K562 (cell line): ENCODE results near the gene TNFSF11. TPM values are rescaled to one million over a fixed set of nuclear protein-coding genes. Genes with fewer than 3 reads are reported as not detected.

ENCODE experiments used
- HLTF ChIP-seq: fragments of 450-650 bp; IDR thresholded peaks from 2 replicates; pipeline ENCODE4 v1.6.1; 2016
- MYNN ChIP-seq, 2 experiments: sonication (generic); formaldehyde crosslinking in 1 of 2; IDR thresholded peaks; 2 replicates each; pipeline versions ENCODE4 v1.5.0 to v1.6.1; 2016 to 2020; ENCODE audit warnings: antibody characterized with exemption in 1 of 2, missing genetic modification reagents in 1 of 2
- NELFE ChIP-seq: IDR thresholded peaks from 2 replicates; pipeline ENCODE4 v1.6.1; 2011; ENCODE audit warnings: mild to moderate bottlenecking; ENCODE audit not compliant: insufficient read depth, insufficient read length
- RB1 ChIP-seq: fragments of 450-650 bp; IDR thresholded peaks from 2 replicates; pipeline ENCODE4 v1.6.1; 2017; ENCODE audit warnings: low read depth, mild to moderate bottlenecking
- polyA plus RNA-seq, 8 experiments: library from polyadenylated mRNA; depleted of rRNA in 4 of 8; stranded (reverse) in 5 of 8; unstranded in 3 of 8; fragments of >200 nt; fragmentation: Nextera tagmentation in 2 of 8; fragmentation: Illumina TruSeq in 1 of 8; extraction: Ambion mirVana in 2 of 8; extraction: Trizol in 1 of 8; gene quantifications; 2 replicates each; pipeline versions ENCODE4 v1.2.1 to v1.2.3, GENCODE V29; 2011 to 2014; ENCODE audit warnings: inconsistent platforms in 1 of 8, missing spikeins in 1 of 8
- total RNA-seq, 7 experiments: library from RNA; depleted of rRNA in 6 of 7; stranded (reverse); fragments of >200 nt in 6 of 7; fragmentation: Illumina TruSeq in 2 of 7; extraction: Trizol in 2 of 7; gene quantifications; 2 replicates each; pipeline versions ENCODE4 v1.2.1 to v1.2.3, GENCODE V29; 2011 to 2021; ENCODE audit warnings: low replicate concordance in 1 of 7
- TF ChIP-seq, protein P1 (sequence below): IDR thresholded peaks from 2 replicates; pipeline ENCODE4 v1.6.1; 2012; ENCODE audit warnings: low read depth, low read length, improper control_type of control experiment, borderline replicate concordance
- TF ChIP-seq, protein P2 (sequence below), 2 experiments: fragments of 250-450 bp in 1 of 2; fragments of 450-650 bp in 1 of 2; sonication (Bioruptor Pico) in 1 of 2; IDR thresholded peaks; 2 replicates each; pipeline versions ENCODE4 v1.6.1 to v1.8.0; 2016 to 2021; ENCODE audit warnings: mild to moderate bottlenecking in 2 of 2, moderate library complexity in 2 of 2, missing compliant biosample characterization in 1 of 2, missing genetic modification characterization in 1 of 2
- TF ChIP-seq, protein P3 (sequence below): fragments of 450-650 bp; formaldehyde crosslinking; IDR thresholded peaks from 2 replicates; pipeline ENCODE4 v1.4.0; 2020; ENCODE audit warnings: mild to moderate bottlenecking

TNFSF11 gene
- total and polyA plus RNA-seq, 9 of the 15 experiments (the other 6 are each of a cell fraction or from before 2014, with no cell fraction given), result not detected

DNA sequence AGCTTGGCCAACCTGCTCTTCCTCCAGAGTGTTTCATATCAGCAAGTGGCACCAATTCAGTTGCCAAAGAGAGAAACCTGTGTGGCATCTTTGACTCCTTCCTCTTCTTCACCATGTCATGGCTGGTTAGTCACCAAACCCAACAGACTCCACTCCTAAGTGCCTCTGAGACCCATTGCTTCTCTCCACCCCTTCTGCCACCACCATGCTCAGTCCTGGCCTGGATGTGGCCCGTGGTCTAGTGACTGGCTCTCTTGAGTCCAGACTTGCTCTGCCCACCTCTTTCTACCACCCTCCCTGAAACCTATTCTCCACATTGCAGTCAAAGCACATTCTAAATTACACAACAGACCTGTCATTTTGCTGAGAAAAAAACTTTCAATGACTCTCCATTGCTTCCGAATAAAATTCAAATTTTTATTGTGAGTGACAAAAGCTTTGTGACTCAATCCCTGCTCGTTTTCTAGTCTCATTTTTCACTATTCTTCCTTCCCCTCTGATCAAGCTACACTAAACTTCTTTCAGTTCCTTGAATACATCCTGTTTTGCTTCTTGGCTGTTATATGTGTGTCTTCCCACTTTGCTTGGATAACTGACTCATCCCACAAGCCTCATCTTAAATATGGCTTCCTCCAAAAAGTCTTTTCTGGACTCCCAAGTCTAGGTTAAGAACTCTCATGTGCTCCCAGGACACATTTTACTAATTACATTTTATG lies 12.0 kb upstream of the TNFSF11 start (continued):
- TF ChIP-seq, protein P1, sequence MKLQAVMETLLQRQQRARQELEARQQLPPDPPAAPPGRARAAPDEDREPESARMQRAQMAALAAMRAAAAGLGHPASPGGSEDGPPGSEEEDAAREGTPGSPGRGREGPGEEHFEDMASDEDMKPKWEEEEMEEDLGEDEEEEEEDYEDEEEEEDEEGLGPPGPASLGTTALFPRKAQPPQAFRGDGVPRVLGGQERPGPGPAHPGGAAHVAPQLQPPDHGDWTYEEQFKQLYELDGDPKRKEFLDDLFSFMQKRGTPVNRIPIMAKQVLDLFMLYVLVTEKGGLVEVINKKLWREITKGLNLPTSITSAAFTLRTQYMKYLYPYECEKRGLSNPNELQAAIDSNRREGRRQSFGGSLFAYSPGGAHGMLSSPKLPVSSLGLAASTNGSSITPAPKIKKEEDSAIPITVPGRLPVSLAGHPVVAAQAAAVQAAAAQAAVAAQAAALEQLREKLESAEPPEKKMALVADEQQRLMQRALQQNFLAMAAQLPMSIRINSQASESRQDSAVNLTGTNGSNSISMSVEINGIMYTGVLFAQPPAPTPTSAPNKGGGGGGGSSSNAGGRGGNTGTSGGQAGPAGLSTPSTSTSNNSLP, result no peak
- TF ChIP-seq MYNN (IDR thresholded peaks at IDR 0.05) (no peak), MYNN (CRISPR knock-in tag; IDR thresholded peaks at IDR 0.05) (no peak), HLTF (no peak), RB1 (no peak), NELFE (no peak)
- TF ChIP-seq, protein P2, sequence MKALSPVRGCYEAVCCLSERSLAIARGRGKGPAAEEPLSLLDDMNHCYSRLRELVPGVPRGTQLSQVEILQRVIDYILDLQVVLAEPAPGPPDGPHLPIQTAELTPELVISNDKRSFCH (CRISPR knock-in tag; IDR thresholded peaks at IDR 0.05), result no peak
- TF ChIP-seq, protein P2 (tag; IDR thresholded peaks at IDR 0.05), result no peak
- TF ChIP-seq, protein P3, sequence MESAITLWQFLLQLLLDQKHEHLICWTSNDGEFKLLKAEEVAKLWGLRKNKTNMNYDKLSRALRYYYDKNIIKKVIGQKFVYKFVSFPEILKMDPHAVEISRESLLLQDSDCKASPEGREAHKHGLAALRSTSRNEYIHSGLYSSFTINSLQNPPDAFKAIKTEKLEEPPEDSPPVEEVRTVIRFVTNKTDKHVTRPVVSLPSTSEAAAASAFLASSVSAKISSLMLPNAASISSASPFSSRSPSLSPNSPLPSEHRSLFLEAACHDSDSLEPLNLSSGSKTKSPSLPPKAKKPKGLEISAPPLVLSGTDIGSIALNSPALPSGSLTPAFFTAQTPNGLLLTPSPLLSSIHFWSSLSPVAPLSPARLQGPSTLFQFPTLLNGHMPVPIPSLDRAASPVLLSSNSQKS (CRISPR knock-in tag), result no peak
